Right ventricle myocardium inferior (tissue), 1 donor: Measurements from ENCODE around the gene AP3B1. TPM values are rescaled to one million over a fixed set of nuclear protein-coding genes. Genes with fewer than 3 reads are reported as not detected.

Experiments
- ATAC-seq: fragments of 200-7000 bp; cut with Tn5 transposase; one replicate; pipeline ENCODE4 v1.9.1; 2020; ENCODE audit warnings: mild to moderate bottlenecking, moderate library complexity
- DNase-seq: peaks from one replicate; pipeline ENCODE4 v3.0.0; 2021; ENCODE audit errors: missing footprints
- intact Hi-C: fragments of 100-400 bp; cut with DNase I; formaldehyde crosslinking; loops from one replicate; pipeline ENCODE4 v1.11.0; 2022
- total RNA-seq: library from RNA; stranded (reverse); fragmentation: NEBNext Ultra II Directional; extraction: Animal tissue kit (Norgen Biotek cat#: 25700); gene quantifications from one replicate; pipeline ENCODE4 v1.2.1, GENCODE V29; 2021
- donor health status: DM: no; HTN: yes; CAD: no; lungs with severe emphysema.

Gene AP3B1
- total RNA-seq, 1 donor from 2014 or later = 21.3 TPM

GRCh38 chr5:78260771-78261170, 33.7 kb downstream of the AP3B1 start:
- no peak for ATAC-seq
- no peak for DNase-seq
- intact Hi-C loops = no loop called here

- no peak for DNase-seq
- intact Hi-C loops = no loop called here
- ATAC-seq = no peak
Observed at GRCh38 chr5:78253201-78253600, 41.3 kb downstream of the AP3B1 start.

GRCh38 chr5:78252715-78253114, 41.8 kb downstream of the AP3B1 start:
- no peak for DNase-seq
- intact Hi-C loops = no loop called here
- no peak for ATAC-seq

GRCh38 chr5:78251663-78252284, 42.7 kb downstream of the AP3B1 start:
- ATAC-seq (no peak), DNase-seq (no peak)
- intact Hi-C loops = no loop called here

GRCh38 chr5:78245136-78245535, 49.4 kb downstream of the AP3B1 start:
- no peak for DNase-seq
- intact Hi-C loops = no loop called here
- no peak for ATAC-seq

DNA sequence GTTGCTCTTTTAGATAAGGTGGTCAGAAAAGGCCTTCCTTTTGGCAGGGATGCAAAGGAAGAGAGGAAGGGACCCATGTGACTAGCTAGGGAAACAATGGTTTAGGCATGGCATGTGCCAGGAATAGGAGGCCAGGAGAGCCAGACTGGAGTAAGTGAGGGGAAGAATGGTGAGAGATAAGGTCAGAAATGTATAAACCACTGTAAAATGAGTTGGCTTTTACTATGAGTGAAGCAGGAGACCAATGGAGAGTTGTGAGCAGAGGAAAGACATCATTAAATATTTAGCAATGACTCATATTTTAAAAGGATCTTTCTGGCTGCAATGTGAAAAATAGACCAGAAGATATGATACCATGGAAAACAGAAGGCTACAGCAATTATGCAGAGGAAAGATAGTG, 50.9 kb downstream of the AP3B1 start:
- intact Hi-C loops = no loop called here
- ATAC-seq = no peak
- no peak for DNase-seq

DNA sequence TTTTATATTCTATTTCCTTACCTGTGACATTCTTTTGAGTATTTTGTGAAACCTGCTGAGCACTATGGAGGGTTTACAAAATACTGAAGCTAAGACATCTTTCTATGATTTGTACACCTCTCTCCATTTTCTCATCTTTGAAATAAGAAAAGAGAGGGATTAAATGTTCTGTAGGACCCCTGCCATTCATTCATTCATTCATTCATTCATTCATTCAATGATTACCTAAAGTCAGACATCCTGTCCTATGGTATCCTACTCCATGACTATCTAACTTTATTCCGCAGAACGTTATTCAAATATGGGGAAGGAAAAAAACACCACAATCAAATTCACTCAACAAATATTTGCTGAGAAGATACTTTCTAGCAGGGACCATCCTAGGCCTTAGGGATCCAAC, 51.4 kb downstream of the AP3B1 start:
- intact Hi-C loops = no loop called here
- DNase-seq = no peak

GRCh38 chr5:78242001-78242400, 52.5 kb downstream of the AP3B1 start:
- DNase-seq (no peak), ATAC-seq (no peak)
- intact Hi-C loops = no loop called here

More for the DNA sequence above, 51.4 kb downstream of the AP3B1 start:
- ATAC-seq = no peak

GRCh38 chr5:78237911-78238310, 56.6 kb downstream of the AP3B1 start:
- ATAC-seq (no peak), DNase-seq (no peak)
- intact Hi-C loops = no loop called here

DNA sequence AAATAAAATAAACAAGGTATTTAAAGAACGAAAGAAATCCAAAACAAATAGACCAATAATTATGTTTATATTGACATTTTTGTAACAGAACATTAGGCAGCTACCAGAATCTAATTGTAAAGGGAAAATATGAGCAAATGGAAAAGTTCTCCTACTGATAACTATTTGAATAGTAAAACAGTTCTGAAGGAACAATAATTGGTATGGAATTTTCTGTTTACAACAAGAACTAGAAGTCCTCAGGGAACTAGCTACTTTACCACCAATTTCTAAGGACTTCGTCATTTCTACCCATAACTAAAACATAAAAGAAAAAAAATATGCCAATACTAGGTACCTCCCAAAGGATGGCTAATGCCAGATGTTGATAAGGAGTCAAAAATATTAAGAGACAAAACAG, 58.5 kb downstream of the AP3B1 start:
- DNase-seq (no peak), ATAC-seq (no peak)
- intact Hi-C loops = no loop called here

DNA sequence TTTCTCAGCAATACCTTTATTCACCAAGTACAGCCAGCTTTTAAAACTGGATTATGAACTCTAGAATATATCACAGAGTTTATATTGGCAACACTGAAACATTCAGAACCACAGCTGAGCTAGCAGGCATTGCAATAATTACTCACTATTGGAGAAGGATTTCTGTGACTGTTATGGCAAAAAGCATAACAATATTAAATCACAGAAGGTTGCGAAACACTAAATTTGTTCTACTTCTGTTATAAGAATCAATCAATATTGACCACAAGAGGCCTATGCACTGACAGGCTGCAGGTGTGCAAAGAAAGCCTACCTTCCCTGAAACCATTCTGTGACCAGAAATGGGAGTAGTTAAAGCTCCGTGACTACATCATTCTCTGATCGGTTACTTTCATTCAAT, 59.2 kb downstream of the AP3B1 start:
- no peak for DNase-seq
- intact Hi-C loops = no loop called here
- ATAC-seq = no peak

GRCh38 chr5:78234804-78235203, 59.7 kb downstream of the AP3B1 start:
- DNase-seq (no peak), ATAC-seq (no peak)
- intact Hi-C loops = no loop called here

GRCh38 chr5:78232163-78232562, 62.3 kb downstream of the AP3B1 start:
- ATAC-seq (no peak), DNase-seq (no peak)
- intact Hi-C loops = no loop called here

DNA sequence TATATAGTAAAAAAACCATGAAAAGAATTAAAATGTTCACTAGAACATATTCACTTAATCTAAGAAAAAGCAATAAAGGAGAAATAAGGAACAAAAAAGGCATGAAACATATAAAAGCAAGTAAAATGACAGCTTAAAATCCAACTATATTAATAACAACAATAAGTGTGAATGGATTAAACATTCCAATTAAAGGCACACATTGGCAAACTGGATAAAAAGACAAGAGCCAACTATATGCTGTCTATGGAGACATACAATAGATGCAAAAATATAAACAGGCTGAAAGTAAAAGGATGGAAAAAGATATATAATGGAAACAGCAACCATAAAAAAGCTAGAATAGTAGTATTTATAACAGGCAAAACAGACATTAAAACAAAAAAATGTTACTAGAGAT, 70.1 kb downstream of the AP3B1 start:
- intact Hi-C loops = no loop called here
- no peak for DNase-seq

DNA sequence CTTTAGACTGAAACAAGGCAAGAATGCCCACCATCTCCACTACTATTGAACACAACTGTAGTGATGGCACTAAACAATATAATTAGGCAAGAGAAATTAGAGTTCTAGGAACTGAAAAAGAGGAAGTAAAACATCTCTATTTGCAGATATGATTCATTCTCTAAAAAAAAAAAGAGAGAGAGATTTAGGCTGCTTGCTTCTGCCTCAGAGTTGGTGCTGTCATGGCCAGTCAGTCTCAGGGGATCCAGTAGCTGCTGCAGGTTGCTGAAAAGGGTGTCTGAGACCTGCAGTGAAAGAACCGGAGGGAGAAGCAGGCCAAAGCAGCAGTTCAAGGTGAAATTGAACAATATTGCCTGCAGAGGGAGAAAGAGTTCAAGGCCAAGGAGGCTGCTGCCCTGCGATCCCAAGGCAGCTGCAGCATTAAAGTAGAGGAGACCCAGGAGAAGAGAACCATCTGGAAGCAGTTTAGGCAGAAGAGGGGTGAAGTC, 72.5 kb downstream of the AP3B1 start:
- DNase-seq (no peak), ATAC-seq (no peak)

More for the DNA sequence above, 70.1 kb downstream of the AP3B1 start:
- no peak for ATAC-seq

DNA sequence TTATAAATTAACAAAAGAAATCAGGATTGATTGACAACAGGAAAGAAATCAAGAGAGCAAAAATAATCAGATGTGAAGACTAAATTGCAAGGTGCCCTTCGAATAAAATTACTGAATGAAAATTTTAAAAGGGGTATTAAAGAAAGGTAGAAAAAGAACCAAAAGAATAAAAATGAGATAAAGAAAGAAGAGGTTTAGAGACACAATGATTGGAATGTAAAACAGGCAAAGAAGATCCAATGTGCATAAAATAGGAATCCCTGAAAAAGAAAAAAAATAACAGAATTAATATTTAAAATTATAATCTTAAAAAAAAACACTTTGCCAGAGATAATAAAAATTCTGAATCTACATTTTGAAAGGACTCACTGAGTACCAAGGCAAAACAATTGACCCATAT, 73.0 kb downstream of the AP3B1 start:
- DNase-seq (no peak), ATAC-seq (no peak)
- intact Hi-C loops = no loop called here

More for the DNA sequence above, 72.5 kb downstream of the AP3B1 start:
- intact Hi-C loops = no loop called here

- no peak for DNase-seq
- ATAC-seq = no peak
- intact Hi-C loops = no loop called here
Observed at GRCh38 chr5:78215972-78216371, 78.5 kb downstream of the AP3B1 start.

DNA sequence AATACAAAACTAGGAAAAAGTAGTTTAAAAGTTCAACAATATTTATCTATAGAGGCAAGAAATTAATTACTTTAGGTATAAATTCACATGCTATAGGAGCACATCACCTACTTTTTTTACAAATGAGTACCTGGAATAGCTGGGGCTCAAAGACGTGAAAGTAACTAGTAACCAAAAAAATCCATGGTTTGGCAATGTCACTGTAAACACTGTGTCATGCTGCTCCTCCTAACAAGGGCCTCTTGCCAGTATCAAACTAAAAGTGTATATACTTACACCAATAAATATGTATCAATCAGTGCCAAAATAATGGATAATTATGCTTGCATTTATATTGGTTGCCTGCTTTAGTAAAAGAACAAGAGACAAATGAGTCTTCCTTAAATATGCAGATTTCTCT, 78.9 kb downstream of the AP3B1 start:
- intact Hi-C loops = no loop called here
- no peak for ATAC-seq

GRCh38 chr5:78213799-78214198, 80.7 kb downstream of the AP3B1 start:
- DNase-seq (no peak), ATAC-seq (no peak)
- intact Hi-C loops = no loop called here

More for the DNA sequence above, 78.9 kb downstream of the AP3B1 start:
- DNase-seq = no peak

GRCh38 chr5:78211052-78211451, 83.4 kb downstream of the AP3B1 start:
- intact Hi-C loops = no loop called here
- no peak for ATAC-seq
- DNase-seq = no peak

DNA sequence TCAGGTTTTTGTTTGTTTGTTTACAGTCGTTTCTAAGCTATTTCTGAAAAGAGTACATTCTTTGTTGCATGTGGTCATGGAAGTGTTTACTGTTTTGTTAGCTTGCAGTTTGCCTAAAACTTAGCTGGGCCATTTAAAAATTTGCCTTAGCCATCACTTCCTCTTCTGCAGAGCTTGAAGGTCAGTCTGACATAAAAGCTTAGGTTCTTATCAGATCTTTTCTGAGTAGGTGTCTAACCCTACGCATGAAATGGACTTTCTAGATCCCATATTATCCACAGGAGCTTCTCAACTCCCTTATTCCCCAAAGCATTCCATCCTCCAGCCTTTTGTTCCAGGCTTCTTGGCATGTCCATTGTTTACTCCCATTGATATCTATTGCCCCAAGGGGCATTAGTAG, 90.3 kb downstream of the AP3B1 start:
- intact Hi-C loops = no loop called here
- ATAC-seq (no peak), DNase-seq (no peak)
